IMR-90 (cell line): ENCODE measurements around the gene WNT7A.

Experiments
- CEBPB ChIP-seq: IDR thresholded peaks from 2 replicates; pipeline ENCODE4 v1.6.1; 2012; ENCODE audit warnings: low read depth, low read length, improper control_type of control experiment
- CHD1 ChIP-seq: IDR thresholded peaks from 2 replicates; pipeline ENCODE4 v1.6.1; 2012; ENCODE audit warnings: low read depth, low read length, improper control_type of control experiment
- CTCF ChIP-seq: conservative IDR thresholded peaks from 2 replicates; pipeline ENCODE4 v1.5.1; 2012; ENCODE audit warnings: mild to moderate bottlenecking, low read depth, low read length, improper control_type of control experiment
- ELK1 ChIP-seq: fragments of 150-350 bp; IDR thresholded peaks from 2 replicates; pipeline ENCODE4 v1.6.1; 2016; ENCODE audit warnings: low read depth, mild to moderate bottlenecking, low read length, moderate library complexity, borderline replicate concordance
- FOS ChIP-seq: fragments of 150-350 bp; IDR thresholded peaks from 2 replicates; pipeline ENCODE4 v1.6.1; 2016; ENCODE audit warnings: low read depth, low read length
- MAFK ChIP-seq: IDR thresholded peaks from 2 replicates; pipeline ENCODE4 v1.6.1; 2012; ENCODE audit warnings: low read depth, low read length, improper control_type of control experiment
- MAZ ChIP-seq: IDR thresholded peaks from 2 replicates; pipeline ENCODE4 v1.6.1; 2012; ENCODE audit warnings: low read depth, mild to moderate bottlenecking, low read length, improper control_type of control experiment, moderate library complexity, borderline replicate concordance
- POLR2A ChIP-seq: IDR thresholded peaks from 2 replicates; pipeline ENCODE4 v1.6.1; 2012; ENCODE audit warnings: mild to moderate bottlenecking, low read depth, low read length
- RAD21 ChIP-seq: IDR thresholded peaks from 2 replicates; pipeline ENCODE4 v1.6.1; 2012; ENCODE audit warnings: low read length, improper control_type of control experiment
- RCOR1 ChIP-seq: IDR thresholded peaks from 2 replicates; pipeline ENCODE4 v1.6.1; 2012; ENCODE audit warnings: mild to moderate bottlenecking, low read length, improper control_type of control experiment; ENCODE audit not compliant: insufficient replicate concordance
- RFX5 ChIP-seq: IDR thresholded peaks from 2 replicates; pipeline ENCODE4 v1.8.0; 2012; ENCODE audit warnings: low read depth, mild to moderate bottlenecking, low read length, moderate library complexity
- SMC3 ChIP-seq: fragments of 150-350 bp; IDR thresholded peaks from 2 replicates; pipeline ENCODE4 v1.6.1; 2016; ENCODE audit warnings: low read depth, mild to moderate bottlenecking, antibody characterized with exemption, low read length, moderate library complexity
- USF2 ChIP-seq: fragments of 150-350 bp; IDR thresholded peaks from 2 replicates; pipeline ENCODE4 v1.6.1; 2017; ENCODE audit warnings: mild to moderate bottlenecking, antibody characterized with exemption, low read length, low read depth

GRCh38 chr3:13880811-13881156 lies 913 bp upstream of the WNT7A start:
- no peak for TF ChIP-seq MAZ
- no peak for TF ChIP-seq CTCF
- TF ChIP-seq POLR2A, result no peak
- TF ChIP-seq SMC3, result no peak
- TF ChIP-seq CEBPB, result no peak
- TF ChIP-seq RFX5, result no peak
- no peak for TF ChIP-seq USF2
- no peak for TF ChIP-seq FOS
- TF ChIP-seq MAFK, result no peak
- TF ChIP-seq CHD1, result no peak
- TF ChIP-seq RCOR1, result no peak
- no peak for TF ChIP-seq ELK1
- TF ChIP-seq RAD21, result no peak
